GM23338 (cell line): Measurements from ENCODE around the gene NECAP2. TPM values are rescaled to one million over a fixed set of nuclear protein-coding genes. Genes with fewer than 3 reads are reported as not detected.

Source experiments
- ATAC-seq: fragments of 200-7000 bp; cut with Tn5 transposase; 3 replicates; pipeline ENCODE4 v1.9.1; 2020
- DNase-seq: peaks from one replicate; pipeline ENCODE4 v3.0.0-alpha.2; 2015; ENCODE audit warnings: low spot score
- H2AFZ ChIP-seq: fragments of 200-600 bp; sonication (generic); 2 replicates; pipeline ENCODE4 v1.8.0; 2016; ENCODE audit warnings: antibody characterized with exemption, mild to moderate bottlenecking, moderate library complexity
- H3F3A ChIP-seq: fragments of 200-600 bp; sonication (generic); replicated peaks from 2 replicates; pipeline ENCODE4 v1.8.0; 2017; ENCODE audit warnings: antibody characterized with exemption, mixed run types, low read depth
- H3K27ac ChIP-seq: fragments of 200-600 bp; sonication (generic); 2 replicates; pipeline ENCODE4 v1.6.1; 2016; ENCODE audit warnings: low read depth
- H3K27me3 ChIP-seq: fragments of 200-600 bp; sonication (generic); 2 replicates; pipeline ENCODE4 v1.8.0; 2016; ENCODE audit warnings: mild to moderate bottlenecking, mixed run types, moderate library complexity; ENCODE audit not compliant: insufficient read depth
- H3K36me3 ChIP-seq: fragments of 200-600 bp; sonication (generic); 2 replicates; pipeline ENCODE4 v1.8.0; 2016; ENCODE audit warnings: mild to moderate bottlenecking; ENCODE audit not compliant: insufficient read depth
- H3K4me1 ChIP-seq: fragments of 200-600 bp; sonication (generic); 2 replicates; pipeline ENCODE4 v1.8.0; 2016; ENCODE audit warnings: mild to moderate bottlenecking, moderate library complexity; ENCODE audit not compliant: insufficient read depth
- H3K4me2 ChIP-seq: fragments of 200-600 bp; sonication (generic); 2 replicates; pipeline ENCODE4 v1.7.1; 2017; ENCODE audit warnings: mixed run types
- H3K4me3 ChIP-seq: fragments of 200-600 bp; sonication (generic); 2 replicates; pipeline ENCODE4 v1.6.1; 2016; ENCODE audit warnings: mixed run types
- H3K79me2 ChIP-seq: fragments of 200-600 bp; sonication (generic); replicated peaks from 2 replicates; pipeline ENCODE4 v1.8.0; 2017; ENCODE audit warnings: mild to moderate bottlenecking; ENCODE audit not compliant: insufficient read depth
- H3K9me2 ChIP-seq: fragments of 200-600 bp; sonication (generic); 2 replicates; pipeline ENCODE4 v1.8.0; 2017; ENCODE audit not compliant: insufficient read depth
- H4K20me1 ChIP-seq: fragments of 200-600 bp; sonication (generic); replicated peaks from 2 replicates; pipeline ENCODE4 v1.8.0; 2017; ENCODE audit warnings: mild to moderate bottlenecking; ENCODE audit not compliant: insufficient read depth
- H3K27ac Mint-ChIP-seq: 2 replicates; pipeline ENCODE4 v1.8.0; 2020; ENCODE audit warnings: inconsistent platforms, mild to moderate bottlenecking, moderate library complexity, mixed read lengths
- H3K27me3 Mint-ChIP-seq: 3 replicates; pipeline ENCODE4 v1.8.0; 2022; ENCODE audit warnings: low read depth, mild to moderate bottlenecking, moderate library complexity, mixed read lengths, inconsistent platforms; ENCODE audit not compliant: insufficient read depth, poor library complexity
- H3K36me3 Mint-ChIP-seq: 3 replicates; pipeline ENCODE4 v1.8.0; 2021; ENCODE audit warnings: low read depth, mild to moderate bottlenecking, inconsistent platforms, moderate library complexity, mixed read lengths
- H3K4me1 Mint-ChIP-seq: 3 replicates; pipeline ENCODE4 v1.8.0; 2020; ENCODE audit warnings: mild to moderate bottlenecking, inconsistent platforms, mixed read lengths
- H3K4me3 Mint-ChIP-seq: 3 replicates; pipeline ENCODE4 v1.8.0; 2021; ENCODE audit warnings: moderate library complexity, mild to moderate bottlenecking, inconsistent platforms, mixed read lengths
- H3K9me3 Mint-ChIP-seq: 3 replicates; pipeline ENCODE4 v1.8.0; 2020; ENCODE audit warnings: moderate library complexity, mild to moderate bottlenecking, inconsistent platforms, mixed read lengths
- CREB1 ChIP-seq: fragments of 250-450 bp; sonication (Bioruptor Pico); IDR thresholded peaks from 2 replicates; pipeline ENCODE4 v1.5.0; 2020; ENCODE audit warnings: low read depth, mild to moderate bottlenecking, moderate library complexity
- ETS1 ChIP-seq: IDR thresholded peaks from 2 replicates; pipeline ENCODE4 v1.6.1; 2016; ENCODE audit warnings: antibody characterized with exemption
- EZH2 ChIP-seq: fragments of 200-600 bp; sonication (generic); IDR thresholded peaks from one replicate; pipeline ENCODE4 v1.8.0; 2017; ENCODE audit warnings: antibody characterized with exemption, mild to moderate bottlenecking, low read depth; ENCODE audit not compliant: unreplicated experiment
- EZH2phosphoT487 ChIP-seq: fragments of 200-600 bp; sonication (generic); IDR thresholded peaks from one replicate; pipeline ENCODE4 v1.8.1; 2018; ENCODE audit warnings: antibody characterized with exemption; ENCODE audit not compliant: unreplicated experiment
- JUNB ChIP-seq: IDR thresholded peaks from one replicate; pipeline ENCODE4 v1.6.1; 2016; ENCODE audit warnings: antibody characterized with exemption; ENCODE audit not compliant: unreplicated experiment
- NANOG ChIP-seq: IDR thresholded peaks from 2 replicates; pipeline ENCODE4 v1.6.1; 2016; ENCODE audit warnings: antibody characterized with exemption, borderline replicate concordance
- POLR2AphosphoS5 ChIP-seq: IDR thresholded peaks from 2 replicates; pipeline ENCODE4 v1.6.1; 2016; ENCODE audit warnings: antibody characterized with exemption, low read depth
- STAT1 ChIP-seq: IDR thresholded peaks from one replicate; pipeline ENCODE4 v1.6.1; 2016; ENCODE audit warnings: antibody characterized with exemption; ENCODE audit not compliant: unreplicated experiment
- ZNF114 ChIP-seq: fragments of 250-450 bp; sonication (Bioruptor Pico); IDR thresholded peaks from 2 replicates; pipeline ENCODE4 v1.5.0; 2020; ENCODE audit warnings: mild to moderate bottlenecking, moderate library complexity
- polyA plus RNA-seq: library from polyadenylated mRNA; unstranded; fragments of >200 nt; fragmentation: Nextera tagmentation; extraction: Ambion mirVana; gene quantifications from 2 replicates; pipeline ENCODE4 v1.2.1, GENCODE V29; 2016
- total RNA-seq: library from RNA; depleted of rRNA; stranded (reverse); fragments of >200 nt; shearing (Covaris generic); gene quantifications from 2 replicates; pipeline ENCODE4 v1.2.3, GENCODE V29; 2014
- TF ChIP-seq, protein P1 (sequence below): IDR thresholded peaks from one replicate; pipeline ENCODE4 v1.6.1; 2018; ENCODE audit warnings: antibody characterized with exemption; ENCODE audit not compliant: unreplicated experiment
- TF ChIP-seq, protein P2 (sequence below): fragments of 250-450 bp; sonication (Bioruptor Pico); IDR thresholded peaks from 2 replicates; pipeline ENCODE4 v1.5.0; 2020; ENCODE audit warnings: mild to moderate bottlenecking, moderate library complexity

NECAP2 gene
- total and polyA plus RNA-seq, 2 experiments from 2014 or later, result 20.2 to 28.9 TPM

GRCh38 chr1:16425125-16426025, 15.1 kb upstream of the NECAP2 start (continued):
- no peak for TF ChIP-seq ZNF114 (CRISPR knock-in tag)
- TF ChIP-seq ETS1, result no peak
- no peak for TF ChIP-seq EZH2phosphoT487
- TF ChIP-seq POLR2AphosphoS5, result no peak

GRCh38 chr1:16430606-16431005, 9.9 kb upstream of the NECAP2 start:
- H3K4me3 ChIP-seq, result no peak overlapping the region
- peak; percentile 90 for ATAC-seq
- no peaks in the 10 kb centered on the region for H3K9me2 ChIP-seq
- Mint-ChIP-seq H3K4me3 (no peak overlapping the region), H3K4me1 (peaks cover 4% of the 10 kb centered on the region), H3K27me3 (peaks cover 9% of the 10 kb centered on the region), H3K9me3 (no peaks in the 10 kb centered on the region), H3K27ac (no peak overlapping the region), H3K36me3 (no peaks in the 10 kb centered on the region)
- H3K27ac ChIP-seq, result no peak overlapping the region
- H3K36me3 ChIP-seq, result no peaks in the 10 kb centered on the region
- H3F3A ChIP-seq, result no peaks in the 10 kb centered on the region
- no peak overlapping the region; the same call in 1 of the 2 replicates for H2AFZ ChIP-seq
- H3K4me2 ChIP-seq, result no peak overlapping the region
- DNase-seq, result peak; percentile 64
- H3K27me3 ChIP-seq, result no peaks in the 10 kb centered on the region
- no peaks in the 10 kb centered on the region for H4K20me1 ChIP-seq
- H3K4me1 ChIP-seq, result no peaks in the 10 kb centered on the region
- no peaks in the 10 kb centered on the region for H3K79me2 ChIP-seq
- TF ChIP-seq CREB1 (CRISPR knock-in tag) (no peak), ZNF114 (CRISPR knock-in tag) (no peak), NANOG (no peak), ETS1 (no peak), STAT1 (no peak), JUNB (no peak), EZH2 (no peak), POLR2AphosphoS5 (no peak)
- TF ChIP-seq, protein P1, sequence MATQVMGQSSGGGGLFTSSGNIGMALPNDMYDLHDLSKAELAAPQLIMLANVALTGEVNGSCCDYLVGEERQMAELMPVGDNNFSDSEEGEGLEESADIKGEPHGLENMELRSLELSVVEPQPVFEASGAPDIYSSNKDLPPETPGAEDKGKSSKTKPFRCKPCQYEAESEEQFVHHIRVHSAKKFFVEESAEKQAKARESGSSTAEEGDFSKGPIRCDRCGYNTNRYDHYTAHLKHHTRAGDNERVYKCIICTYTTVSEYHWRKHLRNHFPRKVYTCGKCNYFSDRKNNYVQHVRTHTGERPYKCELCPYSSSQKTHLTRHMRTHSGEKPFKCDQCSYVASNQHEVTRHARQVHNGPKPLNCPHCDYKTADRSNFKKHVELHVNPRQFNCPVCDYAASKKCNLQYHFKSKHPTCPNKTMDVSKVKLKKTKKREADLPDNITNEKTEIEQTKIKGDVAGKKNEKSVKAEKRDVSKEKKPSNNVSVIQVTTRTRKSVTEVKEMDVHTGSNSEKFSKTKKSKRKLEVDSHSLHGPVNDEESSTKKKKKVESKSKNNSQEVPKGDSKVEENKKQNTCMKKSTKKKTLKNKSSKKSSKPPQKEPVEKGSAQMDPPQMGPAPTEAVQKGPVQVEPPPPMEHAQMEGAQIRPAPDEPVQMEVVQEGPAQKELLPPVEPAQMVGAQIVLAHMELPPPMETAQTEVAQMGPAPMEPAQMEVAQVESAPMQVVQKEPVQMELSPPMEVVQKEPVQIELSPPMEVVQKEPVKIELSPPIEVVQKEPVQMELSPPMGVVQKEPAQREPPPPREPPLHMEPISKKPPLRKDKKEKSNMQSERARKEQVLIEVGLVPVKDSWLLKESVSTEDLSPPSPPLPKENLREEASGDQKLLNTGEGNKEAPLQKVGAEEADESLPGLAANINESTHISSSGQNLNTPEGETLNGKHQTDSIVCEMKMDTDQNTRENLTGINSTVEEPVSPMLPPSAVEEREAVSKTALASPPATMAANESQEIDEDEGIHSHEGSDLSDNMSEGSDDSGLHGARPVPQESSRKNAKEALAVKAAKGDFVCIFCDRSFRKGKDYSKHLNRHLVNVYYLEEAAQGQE, result no peak
- TF ChIP-seq, protein P2, sequence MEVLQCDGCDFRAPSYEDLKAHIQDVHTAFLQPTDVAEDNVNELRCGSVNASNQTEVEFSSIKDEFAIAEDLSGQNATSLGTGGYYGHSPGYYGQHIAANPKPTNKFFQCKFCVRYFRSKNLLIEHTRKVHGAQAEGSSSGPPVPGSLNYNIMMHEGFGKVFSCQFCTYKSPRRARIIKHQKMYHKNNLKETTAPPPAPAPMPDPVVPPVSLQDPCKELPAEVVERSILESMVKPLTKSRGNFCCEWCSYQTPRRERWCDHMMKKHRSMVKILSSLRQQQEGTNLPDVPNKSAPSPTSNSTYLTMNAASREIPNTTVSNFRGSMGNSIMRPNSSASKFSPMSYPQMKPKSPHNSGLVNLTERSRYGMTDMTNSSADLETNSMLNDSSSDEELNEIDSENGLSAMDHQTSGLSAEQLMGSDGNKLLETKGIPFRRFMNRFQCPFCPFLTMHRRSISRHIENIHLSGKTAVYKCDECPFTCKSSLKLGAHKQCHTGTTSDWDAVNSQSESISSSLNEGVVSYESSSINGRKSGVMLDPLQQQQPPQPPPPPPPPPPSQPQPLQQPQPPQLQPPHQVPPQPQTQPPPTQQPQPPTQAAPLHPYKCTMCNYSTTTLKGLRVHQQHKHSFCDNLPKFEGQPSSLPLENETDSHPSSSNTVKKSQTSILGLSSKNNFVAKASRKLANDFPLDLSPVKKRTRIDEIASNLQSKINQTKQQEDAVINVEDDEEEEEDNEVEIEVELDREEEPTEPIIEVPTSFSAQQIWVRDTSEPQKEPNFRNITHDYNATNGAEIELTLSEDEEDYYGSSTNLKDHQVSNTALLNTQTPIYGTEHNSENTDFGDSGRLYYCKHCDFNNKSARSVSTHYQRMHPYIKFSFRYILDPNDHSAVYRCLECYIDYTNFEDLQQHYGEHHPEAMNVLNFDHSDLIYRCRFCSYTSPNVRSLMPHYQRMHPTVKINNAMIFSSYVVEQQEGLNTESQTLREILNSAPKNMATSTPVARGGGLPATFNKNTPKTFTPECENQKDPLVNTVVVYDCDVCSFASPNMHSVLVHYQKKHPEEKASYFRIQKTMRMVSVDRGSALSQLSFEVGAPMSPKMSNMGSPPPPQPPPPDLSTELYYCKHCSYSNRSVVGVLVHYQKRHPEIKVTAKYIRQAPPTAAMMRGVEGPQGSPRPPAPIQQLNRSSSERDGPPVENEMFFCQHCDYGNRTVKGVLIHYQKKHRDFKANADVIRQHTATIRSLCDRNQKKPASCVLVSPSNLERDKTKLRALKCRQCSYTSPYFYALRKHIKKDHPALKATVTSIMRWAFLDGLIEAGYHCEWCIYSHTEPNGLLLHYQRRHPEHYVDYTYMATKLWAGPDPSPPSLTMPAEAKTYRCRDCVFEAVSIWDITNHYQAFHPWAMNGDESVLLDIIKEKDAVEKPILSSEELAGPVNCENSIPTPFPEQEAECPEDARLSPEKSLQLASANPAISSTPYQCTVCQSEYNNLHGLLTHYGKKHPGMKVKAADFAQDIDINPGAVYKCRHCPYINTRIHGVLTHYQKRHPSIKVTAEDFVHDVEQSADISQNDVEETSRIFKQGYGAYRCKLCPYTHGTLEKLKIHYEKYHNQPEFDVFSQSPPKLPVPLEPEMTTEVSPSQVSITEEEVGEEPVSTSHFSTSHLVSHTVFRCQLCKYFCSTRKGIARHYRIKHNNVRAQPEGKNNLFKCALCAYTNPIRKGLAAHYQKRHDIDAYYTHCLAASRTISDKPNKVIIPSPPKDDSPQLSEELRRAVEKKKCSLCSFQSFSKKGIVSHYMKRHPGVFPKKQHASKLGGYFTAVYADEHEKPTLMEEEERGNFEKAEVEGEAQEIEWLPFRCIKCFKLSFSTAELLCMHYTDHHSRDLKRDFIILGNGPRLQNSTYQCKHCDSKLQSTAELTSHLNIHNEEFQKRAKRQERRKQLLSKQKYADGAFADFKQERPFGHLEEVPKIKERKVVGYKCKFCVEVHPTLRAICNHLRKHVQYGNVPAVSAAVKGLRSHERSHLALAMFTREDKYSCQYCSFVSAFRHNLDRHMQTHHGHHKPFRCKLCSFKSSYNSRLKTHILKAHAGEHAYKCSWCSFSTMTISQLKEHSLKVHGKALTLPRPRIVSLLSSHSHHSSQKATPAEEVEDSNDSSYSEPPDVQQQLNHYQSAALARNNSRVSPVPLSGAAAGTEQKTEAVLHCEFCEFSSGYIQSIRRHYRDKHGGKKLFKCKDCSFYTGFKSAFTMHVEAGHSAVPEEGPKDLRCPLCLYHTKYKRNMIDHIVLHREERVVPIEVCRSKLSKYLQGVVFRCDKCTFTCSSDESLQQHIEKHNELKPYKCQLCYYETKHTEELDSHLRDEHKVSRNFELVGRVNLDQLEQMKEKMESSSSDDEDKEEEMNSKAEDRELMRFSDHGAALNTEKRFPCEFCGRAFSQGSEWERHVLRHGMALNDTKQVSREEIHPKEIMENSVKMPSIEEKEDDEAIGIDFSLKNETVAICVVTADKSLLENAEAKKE (CRISPR knock-in tag), result no peak
